OCI-LY3 (cell line): ENCODE results near the gene PTX4.

Experiments
- H2AFZ ChIP-seq: fragments of 200-600, 300-600 bp; shearing (Covaris generic); 2 replicates; pipeline ENCODE4 v1.6.0; 2014; ENCODE audit warnings: antibody characterized with exemption, low read depth, low read length
- H3K27ac ChIP-seq: fragments of 200-600, 300-600 bp; sonication (generic); 2 replicates; pipeline ENCODE4 v1.5.1; 2014; ENCODE audit warnings: mild to moderate bottlenecking, low read length, moderate library complexity, mixed read lengths
- H3K27me3 ChIP-seq: fragments of 200-600, 300-600 bp; sonication (generic); 2 replicates; pipeline ENCODE4 v1.6.1; 2014; ENCODE audit warnings: low read depth, low read length, mixed read lengths
- H3K36me3 ChIP-seq: fragments of 200-600, 300-600 bp; sonication (generic); replicated peaks from 2 replicates; pipeline ENCODE3; 2014; ENCODE audit warnings: low read depth, low read length, mixed read lengths
- H3K4me1 ChIP-seq: fragments of 300-600, 200-600 bp; sonication (generic); 2 replicates; pipeline ENCODE4 v1.6.1; 2014; ENCODE audit warnings: low read length, mixed read lengths
- H3K4me2 ChIP-seq: fragments of 200-600, 300-600 bp; sonication (generic); 2 replicates; pipeline ENCODE4 v1.6.1; 2014; ENCODE audit warnings: low read length, mixed read lengths
- H3K4me3 ChIP-seq: fragments of 300-600, 200-600 bp; sonication (generic); 2 replicates; pipeline ENCODE4 v1.5.1; 2014; ENCODE audit warnings: antibody characterized with exemption, mild to moderate bottlenecking, low read length, moderate library complexity
- H3K79me2 ChIP-seq: fragments of 300-600, 200-600 bp; shearing (Covaris generic); 2 replicates; pipeline ENCODE4 v1.6.1; 2014; ENCODE audit warnings: mild to moderate bottlenecking, low read length, mixed read lengths
- H3K9ac ChIP-seq: fragments of 300-600, 200-600 bp; shearing (Covaris generic); 2 replicates; pipeline ENCODE4 v1.6.0; 2014; ENCODE audit warnings: mild to moderate bottlenecking, low read length, moderate library complexity
- H3K9me3 ChIP-seq: fragments of 200-600, 300-600 bp; shearing (Covaris generic); 2 replicates; pipeline ENCODE4 v1.6.1; 2014; ENCODE audit warnings: low read length, mixed read lengths; ENCODE audit not compliant: insufficient read depth
- H4K20me1 ChIP-seq: fragments of 200-600, 300-600 bp; sonication (generic); 2 replicates; pipeline ENCODE4 v1.6.1; 2016; ENCODE audit warnings: low read length, mixed read lengths; ENCODE audit not compliant: insufficient read depth
- EZH2phosphoT487 ChIP-seq: fragments of 200-600 bp; shearing (Covaris generic); IDR thresholded peaks from 2 replicates; pipeline ENCODE4 v1.6.1; 2018; ENCODE audit warnings: antibody characterized with exemption, mixed run types, low read depth
- TF ChIP-seq, protein P1 (sequence below): fragments of 200-600, 300-600 bp; sonication (generic); IDR thresholded peaks from 2 replicates; pipeline ENCODE4 v1.5.1; 2014; ENCODE audit warnings: antibody characterized with exemption, low read length, low read depth

Gene PTX4

DNA sequence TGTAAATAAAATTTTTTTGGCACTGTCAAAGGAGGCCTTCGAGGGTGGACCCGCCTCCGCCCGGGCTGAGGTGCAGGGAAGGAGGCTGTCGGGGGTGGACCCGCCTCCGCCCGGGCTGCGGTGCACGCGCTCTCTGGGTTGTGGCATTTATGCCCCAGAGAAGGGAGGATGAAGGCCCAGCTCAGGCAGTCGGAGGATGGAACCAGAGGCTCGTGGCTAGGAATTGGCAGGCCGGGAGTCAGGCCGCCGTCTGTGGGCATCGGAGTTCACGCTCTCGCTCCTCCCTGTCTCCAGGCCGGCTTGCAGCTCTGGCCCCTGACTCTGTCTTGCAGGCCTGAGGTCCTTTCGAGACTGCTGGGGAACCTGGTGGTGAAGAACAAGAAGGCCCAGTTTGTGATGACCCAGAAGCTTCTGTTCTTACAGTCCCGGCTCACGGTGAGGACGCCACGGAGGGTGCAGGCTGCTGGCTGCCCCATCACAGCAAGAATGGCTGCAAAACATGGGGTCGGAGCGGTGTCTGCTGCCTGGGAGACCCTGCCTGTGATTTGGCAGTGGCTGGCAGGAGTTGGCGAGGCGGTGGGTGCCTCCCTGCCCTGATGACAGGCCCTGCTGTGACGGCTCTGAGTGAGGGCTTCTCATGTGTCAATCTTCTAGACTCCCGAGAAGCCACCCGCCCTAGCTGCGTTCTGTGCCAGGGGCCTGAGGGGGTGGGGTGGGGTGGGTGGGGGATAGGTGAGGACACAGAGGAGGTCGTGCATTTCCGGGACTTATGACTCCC, 10.3 kb upstream of the PTX4 start:
- no peaks in the 10 kb centered on the region for H4K20me1 ChIP-seq
- no peak overlapping the region for H3K9ac ChIP-seq
- peaks cover 16% of the 10 kb centered on the region for H3K79me2 ChIP-seq
- H3K4me3 ChIP-seq: no peak overlapping the region
- H2AFZ ChIP-seq: no peak overlapping the region
- TF ChIP-seq, protein P1, sequence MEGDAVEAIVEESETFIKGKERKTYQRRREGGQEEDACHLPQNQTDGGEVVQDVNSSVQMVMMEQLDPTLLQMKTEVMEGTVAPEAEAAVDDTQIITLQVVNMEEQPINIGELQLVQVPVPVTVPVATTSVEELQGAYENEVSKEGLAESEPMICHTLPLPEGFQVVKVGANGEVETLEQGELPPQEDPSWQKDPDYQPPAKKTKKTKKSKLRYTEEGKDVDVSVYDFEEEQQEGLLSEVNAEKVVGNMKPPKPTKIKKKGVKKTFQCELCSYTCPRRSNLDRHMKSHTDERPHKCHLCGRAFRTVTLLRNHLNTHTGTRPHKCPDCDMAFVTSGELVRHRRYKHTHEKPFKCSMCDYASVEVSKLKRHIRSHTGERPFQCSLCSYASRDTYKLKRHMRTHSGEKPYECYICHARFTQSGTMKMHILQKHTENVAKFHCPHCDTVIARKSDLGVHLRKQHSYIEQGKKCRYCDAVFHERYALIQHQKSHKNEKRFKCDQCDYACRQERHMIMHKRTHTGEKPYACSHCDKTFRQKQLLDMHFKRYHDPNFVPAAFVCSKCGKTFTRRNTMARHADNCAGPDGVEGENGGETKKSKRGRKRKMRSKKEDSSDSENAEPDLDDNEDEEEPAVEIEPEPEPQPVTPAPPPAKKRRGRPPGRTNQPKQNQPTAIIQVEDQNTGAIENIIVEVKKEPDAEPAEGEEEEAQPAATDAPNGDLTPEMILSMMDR: no peak
- TF ChIP-seq EZH2phosphoT487: no peak
- no peaks in the 10 kb centered on the region for H3K9me3 ChIP-seq
- H3K4me1 ChIP-seq: peaks cover 5% of the 10 kb centered on the region
- no peak overlapping the region for H3K27ac ChIP-seq
- H3K27me3 ChIP-seq: no peaks in the 10 kb centered on the region
- peaks cover 40% of the 10 kb centered on the region for H3K36me3 ChIP-seq
- no peak overlapping the region for H3K4me2 ChIP-seq

DNA sequence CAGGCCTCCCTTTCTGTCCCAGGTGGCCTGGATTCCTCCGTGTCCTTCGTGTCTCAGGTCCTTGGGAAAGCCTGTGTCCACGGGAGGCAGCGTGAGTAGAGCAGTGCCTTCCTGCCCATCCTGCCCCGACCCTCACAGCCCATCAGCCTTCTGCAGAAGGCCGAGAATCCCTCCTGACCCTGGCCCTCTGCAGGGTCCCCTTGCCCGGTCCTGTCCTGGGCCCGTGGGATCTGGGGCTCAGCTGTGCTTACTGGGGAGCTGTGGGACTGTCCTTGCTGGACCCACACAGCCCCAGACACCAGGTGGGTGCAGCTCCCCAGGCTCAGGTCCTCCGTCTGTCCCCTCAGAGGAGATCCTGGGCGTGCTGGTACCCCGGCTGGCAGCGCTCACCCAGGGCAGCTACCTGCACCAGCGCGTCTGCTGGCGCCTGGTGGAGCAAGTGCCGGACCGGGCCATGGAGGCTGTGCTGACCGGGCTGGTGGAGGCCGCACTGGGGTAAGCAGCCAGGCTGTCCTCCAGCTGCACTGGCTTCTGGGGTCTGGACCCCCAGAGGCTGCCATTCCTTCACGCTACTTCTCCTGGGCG, 8.4 kb upstream of the PTX4 start:
- Histone ChIP-seq H3K27me3 (no peaks in the 10 kb centered on the region), H3K36me3 (peaks cover 25% of the 10 kb centered on the region), H3K27ac (no peak overlapping the region), H3K4me1 (peaks cover 12% of the 10 kb centered on the region), H3K79me2 (peaks cover 24% of the 10 kb centered on the region), H3K9me3 (no peaks in the 10 kb centered on the region), H2AFZ (no peak overlapping the region), H3K4me2 (no peak overlapping the region), H3K4me3 (no peak overlapping the region), H3K9ac (no peak overlapping the region), H4K20me1 (no peaks in the 10 kb centered on the region)
- no peak for TF ChIP-seq EZH2phosphoT487

DNA sequence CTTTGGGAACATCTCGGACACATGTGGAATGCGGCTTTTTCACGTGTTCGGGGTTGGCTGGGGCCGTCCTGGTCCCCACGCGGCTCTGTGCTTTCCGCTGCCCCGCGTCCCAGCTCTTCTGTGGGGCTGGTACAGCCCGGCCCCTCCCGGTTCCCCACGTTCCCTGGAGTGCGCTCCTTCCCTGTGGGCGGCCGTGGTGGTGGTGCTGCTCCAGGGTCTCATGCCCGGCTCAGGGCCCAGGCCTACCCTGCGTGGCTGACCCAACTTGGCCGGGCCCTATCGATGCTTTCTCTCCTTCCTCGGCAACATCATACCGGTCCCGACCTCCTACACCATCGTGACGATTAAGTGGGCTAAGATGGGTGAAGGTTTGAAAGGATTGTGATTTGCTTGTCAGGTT, 7.7 kb upstream of the PTX4 start:
- Histone ChIP-seq H3K9me3 (no peaks in the 10 kb centered on the region), H3K4me2 (no peak overlapping the region), H2AFZ (no peak overlapping the region), H3K79me2 (peaks cover 24% of the 10 kb centered on the region), H3K4me3 (no peak overlapping the region), H3K4me1 (peaks cover 12% of the 10 kb centered on the region), H3K36me3 (peaks cover 19% of the 10 kb centered on the region), H3K27me3 (no peaks in the 10 kb centered on the region), H3K9ac (no peak overlapping the region), H3K27ac (no peak overlapping the region), H4K20me1 (no peaks in the 10 kb centered on the region)
- TF ChIP-seq, protein P1: no peak
- no peak for TF ChIP-seq EZH2phosphoT487

DNA sequence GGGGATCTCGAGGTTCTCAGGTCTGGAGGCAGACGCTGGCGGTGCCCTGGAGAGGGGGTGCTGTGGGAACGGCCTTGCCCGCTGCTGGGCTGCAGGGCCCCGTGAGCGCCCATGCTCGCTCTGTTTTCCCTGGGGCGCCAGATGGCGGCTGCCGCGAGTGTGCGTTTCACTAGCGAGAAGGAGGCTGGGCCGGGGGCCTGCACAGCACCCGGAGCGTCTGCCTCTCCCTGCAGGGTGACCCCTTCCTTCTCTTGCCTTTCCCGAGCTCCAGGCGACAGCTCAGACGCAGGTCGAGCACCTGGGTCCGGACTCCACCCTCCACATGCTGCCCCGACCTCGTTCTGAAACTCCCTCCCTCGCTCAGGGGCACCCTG, 7.1 kb upstream of the PTX4 start:
- Histone ChIP-seq H3K36me3 (peaks cover 16% of the 10 kb centered on the region), H3K9ac (no peak overlapping the region)

More for the DNA sequence above, 7.1 kb upstream of the PTX4 start:
- Histone ChIP-seq H4K20me1 (no peaks in the 10 kb centered on the region), H3K27ac (no peak overlapping the region), H3K79me2 (peaks cover 24% of the 10 kb centered on the region), H3K4me2 (no peak overlapping the region), H3K4me3 (no peak overlapping the region), H3K27me3 (no peaks in the 10 kb centered on the region), H3K9me3 (no peaks in the 10 kb centered on the region), H3K4me1 (peaks cover 12% of the 10 kb centered on the region), H2AFZ (no peak overlapping the region)
- TF ChIP-seq, protein P1: no peak
- TF ChIP-seq EZH2phosphoT487: no peak
